ENCODE results near the gene CAPRIN1. TPM values are rescaled to one million over a fixed set of nuclear protein-coding genes. Genes with fewer than 3 reads are reported as not detected.

The CAPRIN1 gene
- 100 to 1,000 TPM; 283 to 327 (median 299) TPM for polyA plus RNA-seq (ENCODE audit: insufficient read length in 3 of 3)

GRCh38 chr11:34051349-34052035, at the start of gene CAPRIN1:
Gene CAPRIN1 (plus strand): TSS chr11:34051731. CDS start chr11:34052421, 690 bp downstream.
- peak; percentile 74 to 82 (median 75) for DNase-seq (ENCODE audit: low read depth in 3 of 3, low spot score in 2 of 3)

GRCh38 chr11:34002420-34002819, 49.1 kb upstream of the CAPRIN1 start:
- DNase-seq (ENCODE audit: low read depth in 3 of 3, low spot score in 2 of 3) = no peak

GRCh38 chr11:34004236-34004635, 47.3 kb upstream of the CAPRIN1 start:
- DNase-seq (ENCODE audit: low read depth in 3 of 3, low spot score in 2 of 3) = no peak

GRCh38 chr11:34006876-34007275, 44.7 kb upstream of the CAPRIN1 start:
- no peak for DNase-seq (ENCODE audit: low read depth in 3 of 3, low spot score in 2 of 3)

- no peak for DNase-seq (ENCODE audit: low read depth in 3 of 3, low spot score in 2 of 3)
These were observed 38.8 kb upstream of the CAPRIN1 start for GRCh38 chr11:34012734-34013133.

GRCh38 chr11:34013898-34014571, 37.5 kb upstream of the CAPRIN1 start:
- no peak for DNase-seq (ENCODE audit: low read depth in 3 of 3, low spot score in 2 of 3)

- DNase-seq (ENCODE audit: low read depth in 3 of 3, low spot score in 2 of 3) = no peak
These were observed 29.4 kb upstream of the CAPRIN1 start for GRCh38 chr11:34021977-34022735.

- DNase-seq (ENCODE audit: low read depth in 3 of 3, low spot score in 2 of 3) = no peak
These were observed 25.1 kb upstream of the CAPRIN1 start for GRCh38 chr11:34026432-34026831.

GRCh38 chr11:34027516-34028408, 23.8 kb upstream of the CAPRIN1 start:
- DNase-seq (ENCODE audit: low read depth in 3 of 3, low spot score in 2 of 3) = no peak

GRCh38 chr11:34028425-34028824, 23.1 kb upstream of the CAPRIN1 start:
- no peak for DNase-seq (ENCODE audit: low read depth in 3 of 3, low spot score in 2 of 3)

GRCh38 chr11:34029176-34029575, 22.4 kb upstream of the CAPRIN1 start:
- DNase-seq (ENCODE audit: low read depth in 3 of 3, low spot score in 2 of 3) = no peak

GRCh38 chr11:34030382-34030781, 21.1 kb upstream of the CAPRIN1 start:
- DNase-seq (ENCODE audit: low read depth in 3 of 3, low spot score in 2 of 3) = no peak

GRCh38 chr11:34033399-34033798, 18.1 kb upstream of the CAPRIN1 start:
- DNase-seq (ENCODE audit: low read depth in 3 of 3, low spot score in 2 of 3) = no peak

GRCh38 chr11:34034053-34034452, 17.5 kb upstream of the CAPRIN1 start:
- DNase-seq (ENCODE audit: low read depth in 3 of 3, low spot score in 2 of 3) = no peak

GRCh38 chr11:34036456-34036855, 15.1 kb upstream of the CAPRIN1 start:
- no peak for DNase-seq (ENCODE audit: low read depth in 3 of 3, low spot score in 2 of 3)

- no peak for DNase-seq (ENCODE audit: low read depth in 3 of 3, low spot score in 2 of 3)
These were observed 14.5 kb upstream of the CAPRIN1 start for GRCh38 chr11:34037016-34037415.

- DNase-seq (ENCODE audit: low read depth in 3 of 3, low spot score in 2 of 3) = no peak
These were observed 11.0 kb upstream of the CAPRIN1 start for GRCh38 chr11:34040571-34040970.

- DNase-seq (ENCODE audit: low read depth in 3 of 3, low spot score in 2 of 3) = no peak
These were observed 6.7 kb upstream of the CAPRIN1 start for GRCh38 chr11:34044664-34045485.

GRCh38 chr11:34049028-34049427, 2.5 kb upstream of the CAPRIN1 start:
- DNase-seq (ENCODE audit: low read depth in 3 of 3, low spot score in 2 of 3) = no peak

Data from right renal cortex interstitium (tissue), 3 donors.